HG03469 (cell line): ENCODE measurements around the gene ROM1.
"Not testable (repeated sequence)": the region's sequence is repeated elsewhere in the genome, so short reads cannot be mapped to it uniquely, and the experiment has no call there.

Source experiments
- ATAC-seq: cut with Tn5 transposase; IDR thresholded peaks from one replicate; pipeline ENCODE4 v1.9.1; 2021; ENCODE audit warnings: mild to moderate bottlenecking, moderate library complexity, moderate number of reproducible peaks; ENCODE audit not compliant: unreplicated experiment

Gene ROM1

GRCh38 chr11:62607714-62608113 lies 5.3 kb upstream of the ROM1 start:
- no peak for ATAC-seq

GRCh38 chr11:62608776-62609175 lies 4.3 kb upstream of the ROM1 start:
- ATAC-seq: no peak

- ATAC-seq: no peak
Observed at GRCh38 chr11:62610403-62610802, 2.7 kb upstream of the ROM1 start.

GRCh38 chr11:62610814-62611704 lies 2.0 kb upstream of the ROM1 start:
- ATAC-seq: no peak

- peak; percentile 5 for ATAC-seq
Observed at GRCh38 chr11:62611705-62612365, 1.2 kb upstream of the ROM1 start.

- ATAC-seq: peak; percentile 2
Observed at GRCh38 chr11:62613291-62613778, 278 bp downstream of the ROM1 start.

- ATAC-seq: no peak
Observed at GRCh38 chr11:62614275-62614674, 1.2 kb downstream of the ROM1 start.

GRCh38 chr11:62615521-62615920 lies 2.5 kb downstream of the ROM1 start:
- ATAC-seq: no peak

GRCh38 chr11:62616957-62617356 lies 3.9 kb downstream of the ROM1 start:
- not testable (repeated sequence) for ATAC-seq

GRCh38 chr11:62621027-62621566 lies 8.0 kb downstream of the ROM1 start:
- no peak for ATAC-seq

- ATAC-seq: peak; percentile 84
Observed at GRCh38 chr11:62621567-62622470, 8.8 kb downstream of the ROM1 start, which contains the start of gene B3GAT3. TSS of gene B3GAT3 (minus strand) at chr11:62621986. CDS start at chr11:62621947, 39 bp downstream.

GRCh38 chr11:62622476-62623089 lies 9.5 kb downstream of the ROM1 start:
- no peak for ATAC-seq

- no peak for ATAC-seq
Observed at GRCh38 chr11:62627713-62628112, 14.7 kb downstream of the ROM1 start.

- ATAC-seq: no peak
Observed at GRCh38 chr11:62632492-62632891, 19.4 kb downstream of the ROM1 start.

- ATAC-seq: no peak
Observed at GRCh38 chr11:62644220-62644619, 31.2 kb downstream of the ROM1 start.

GRCh38 chr11:62645671-62645945 lies 32.6 kb downstream of the ROM1 start:
- ATAC-seq: no peak

GRCh38 chr11:62645946-62646824 lies 33.1 kb downstream of the ROM1 start, which contains the start of gene GANAB:
TSS of gene GANAB (minus strand) at chr11:62646613. CDS start at chr11:62646599, 14 bp downstream.
- peak; percentile 68 for ATAC-seq

- no peak for ATAC-seq
Observed at GRCh38 chr11:62646825-62647608, 34.0 kb downstream of the ROM1 start.
